ENCODE data around the gene SEPTIN8.

DNA sequence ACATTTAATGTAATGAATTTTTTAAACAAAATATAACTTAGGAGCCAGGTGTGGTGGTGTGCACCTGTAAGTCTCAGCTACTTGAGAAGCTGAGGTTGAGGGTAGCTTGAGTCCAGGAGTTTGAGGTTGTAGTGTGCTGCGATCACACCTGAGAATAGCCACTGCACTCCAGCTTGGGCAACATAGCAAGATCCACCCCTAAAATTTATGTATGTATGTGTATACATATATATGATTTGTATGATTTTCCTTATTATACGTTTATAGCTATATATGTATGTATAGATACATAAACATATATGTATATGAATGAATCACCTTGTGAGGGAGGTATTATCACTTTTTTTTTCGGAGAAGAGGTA lies 30.5 kb downstream of the SEPTIN8 start:
- TF ChIP-seq RCOR1 (IDR thresholded peaks at IDR 0.05; ENCODE audit: low read length) (no peak), FOXM1 (IDR thresholded peaks at IDR 0.05; ENCODE audit: low read depth) (no peak), CHD2 (IDR thresholded peaks at IDR 0.05; ENCODE audit: low read length, partially characterized antibody) (no peak), EP300 (IDR thresholded peaks at IDR 0.05; ENCODE audit: borderline replicate concordance in 1 of 2, low read depth in 1 of 2, low read length in 1 of 2) (no peak), GATA2 (CRISPR knock-in tag; IDR thresholded peaks at IDR 0.05) (no peak), YY1 (IDR thresholded peaks at IDR 0.05; ENCODE audit: low read depth) (no peak)
- TF ChIP-seq, protein P1, sequence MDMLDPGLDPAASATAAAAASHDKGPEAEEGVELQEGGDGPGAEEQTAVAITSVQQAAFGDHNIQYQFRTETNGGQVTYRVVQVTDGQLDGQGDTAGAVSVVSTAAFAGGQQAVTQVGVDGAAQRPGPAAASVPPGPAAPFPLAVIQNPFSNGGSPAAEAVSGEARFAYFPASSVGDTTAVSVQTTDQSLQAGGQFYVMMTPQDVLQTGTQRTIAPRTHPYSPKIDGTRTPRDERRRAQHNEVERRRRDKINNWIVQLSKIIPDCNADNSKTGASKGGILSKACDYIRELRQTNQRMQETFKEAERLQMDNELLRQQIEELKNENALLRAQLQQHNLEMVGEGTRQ (IDR thresholded peaks at IDR 0.05; ENCODE audit: borderline replicate concordance, low read depth, low read length) = no peak
- TF ChIP-seq, protein P2, sequence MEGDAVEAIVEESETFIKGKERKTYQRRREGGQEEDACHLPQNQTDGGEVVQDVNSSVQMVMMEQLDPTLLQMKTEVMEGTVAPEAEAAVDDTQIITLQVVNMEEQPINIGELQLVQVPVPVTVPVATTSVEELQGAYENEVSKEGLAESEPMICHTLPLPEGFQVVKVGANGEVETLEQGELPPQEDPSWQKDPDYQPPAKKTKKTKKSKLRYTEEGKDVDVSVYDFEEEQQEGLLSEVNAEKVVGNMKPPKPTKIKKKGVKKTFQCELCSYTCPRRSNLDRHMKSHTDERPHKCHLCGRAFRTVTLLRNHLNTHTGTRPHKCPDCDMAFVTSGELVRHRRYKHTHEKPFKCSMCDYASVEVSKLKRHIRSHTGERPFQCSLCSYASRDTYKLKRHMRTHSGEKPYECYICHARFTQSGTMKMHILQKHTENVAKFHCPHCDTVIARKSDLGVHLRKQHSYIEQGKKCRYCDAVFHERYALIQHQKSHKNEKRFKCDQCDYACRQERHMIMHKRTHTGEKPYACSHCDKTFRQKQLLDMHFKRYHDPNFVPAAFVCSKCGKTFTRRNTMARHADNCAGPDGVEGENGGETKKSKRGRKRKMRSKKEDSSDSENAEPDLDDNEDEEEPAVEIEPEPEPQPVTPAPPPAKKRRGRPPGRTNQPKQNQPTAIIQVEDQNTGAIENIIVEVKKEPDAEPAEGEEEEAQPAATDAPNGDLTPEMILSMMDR (IDR thresholded peaks at IDR 0.05) = no peak
- TF ChIP-seq, protein P3, sequence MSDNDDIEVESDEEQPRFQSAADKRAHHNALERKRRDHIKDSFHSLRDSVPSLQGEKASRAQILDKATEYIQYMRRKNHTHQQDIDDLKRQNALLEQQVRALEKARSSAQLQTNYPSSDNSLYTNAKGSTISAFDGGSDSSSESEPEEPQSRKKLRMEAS (IDR thresholded peaks at IDR 0.05; ENCODE audit: low read depth) = no peak
